Ovary (tissue), 3 donors: Measurements from ENCODE around the gene NFS1.
"Not testable (repeated sequence)": the region's sequence is repeated elsewhere in the genome, so short reads cannot be mapped to it uniquely, and the experiment has no call there.

Experiments
- CTCF ChIP-seq, 3 donors: fragments of 450-650 bp in 2 of 3; fragments of 200-600 bp in 1 of 3; IDR thresholded peaks; one replicate each; pipeline versions ENCODE4 v1.5.1 to v1.8.0; 2016 to 2022; ENCODE audit warnings: antibody characterized with exemption in 3 of 3, mild to moderate bottlenecking in 1 of 3
- EP300 ChIP-seq: sonication (generic); formaldehyde crosslinking; IDR thresholded peaks from one replicate; pipeline ENCODE4 v1.6.1; 2017; ENCODE audit warnings: antibody characterized with exemption
- POLR2A ChIP-seq: fragments of 450-650 bp; IDR thresholded peaks from one replicate; pipeline ENCODE4 v1.6.1; 2017; ENCODE audit warnings: antibody characterized with exemption, mild to moderate bottlenecking, moderate library complexity
- donor health status: DM: no; HTN: no; CAD: no.

DNA sequence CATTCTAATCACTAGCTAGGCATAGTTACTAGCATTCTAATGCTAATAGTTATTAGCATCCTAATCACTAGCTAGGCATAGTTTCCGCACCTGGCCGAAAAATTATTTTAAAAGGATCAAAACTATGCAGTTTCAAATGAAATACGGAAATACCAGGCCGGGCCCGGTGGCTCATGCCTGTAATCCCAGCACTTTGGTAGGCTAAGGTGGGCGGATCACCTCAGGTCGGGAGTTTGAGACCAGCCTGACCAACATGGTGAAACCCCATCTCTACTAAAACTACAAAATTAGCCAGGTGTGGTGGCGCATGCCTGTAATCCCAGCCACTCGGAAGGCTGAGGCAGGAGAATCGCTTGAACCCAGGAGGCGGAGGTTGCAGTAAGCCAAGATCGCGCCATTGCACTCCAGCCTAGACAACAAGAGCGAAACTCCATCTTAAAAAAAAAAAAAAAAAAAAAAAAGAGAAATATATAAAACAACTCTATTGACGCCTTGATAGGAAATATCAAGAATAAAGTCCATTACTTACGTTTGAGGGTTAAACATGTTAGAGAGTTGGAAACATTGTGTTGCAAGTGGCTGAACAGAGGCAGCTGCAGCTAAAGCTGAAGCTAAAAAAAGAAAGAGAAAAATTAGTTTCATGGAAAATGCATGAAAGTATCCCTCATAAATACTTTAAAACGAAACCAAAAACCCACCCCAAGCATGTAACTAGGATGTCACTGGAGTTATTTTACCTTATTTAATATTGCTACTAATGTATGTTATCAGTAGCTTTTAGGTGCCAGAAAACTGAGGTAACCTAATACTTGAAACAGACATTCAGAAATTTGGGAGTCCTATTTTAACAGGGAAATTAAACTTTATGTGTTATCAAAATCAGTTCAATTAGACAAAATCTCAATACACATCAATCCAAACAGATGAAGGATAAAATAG lies 7.7 kb upstream of the NFS1 start:
- not testable (repeated sequence) for TF ChIP-seq CTCF (IDR thresholded peaks at IDR 0.05); POLR2A; EP300
